CD1c-positive myeloid dendritic cell (primary cell): ENCODE results near the gene FILIP1L.

Source experiments
- DNase-seq: peaks from one replicate; pipeline ENCODE4 v3.0.0-alpha.2; 2016; ENCODE audit errors: extremely low spot score

The FILIP1L gene

DNA sequence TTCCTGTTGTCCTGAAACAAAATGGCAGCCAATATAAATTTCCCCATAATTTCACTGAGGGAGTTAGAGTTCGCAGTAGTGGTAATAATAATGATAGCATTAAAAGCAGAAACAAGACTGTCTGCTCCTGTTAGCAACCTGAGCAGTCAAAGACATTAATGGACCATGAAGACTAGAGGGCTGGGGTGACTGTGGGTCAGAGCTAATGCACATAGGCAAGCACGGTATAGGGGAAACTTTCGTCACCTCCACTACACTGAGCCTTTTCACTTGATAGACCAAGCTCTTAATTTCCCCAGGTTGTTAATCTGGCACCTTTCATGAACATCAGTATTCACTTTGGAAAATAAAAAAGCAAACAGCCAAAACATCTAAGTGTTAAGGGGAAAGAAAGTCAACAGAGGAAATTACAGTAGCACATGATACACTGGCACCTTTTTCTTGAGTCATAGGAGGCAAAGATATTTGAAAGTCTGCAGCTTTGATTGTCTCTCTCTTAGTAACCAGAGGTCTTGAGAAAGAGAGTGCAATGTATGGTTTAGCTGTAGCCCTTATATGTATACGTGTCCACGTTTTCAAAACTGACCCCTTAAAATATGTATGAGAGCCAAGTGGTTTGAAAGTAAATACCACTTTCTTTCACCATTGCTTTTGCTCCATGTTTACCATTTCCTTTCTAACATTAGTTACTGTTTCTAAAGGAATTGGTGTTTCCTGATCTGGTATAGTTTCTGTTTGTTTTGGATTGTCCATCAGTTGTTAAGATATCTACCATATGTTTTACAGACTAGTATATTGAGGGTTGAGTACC, 104.8 kb downstream of the FILIP1L start:
- DNase-seq, result no peak

DNA sequence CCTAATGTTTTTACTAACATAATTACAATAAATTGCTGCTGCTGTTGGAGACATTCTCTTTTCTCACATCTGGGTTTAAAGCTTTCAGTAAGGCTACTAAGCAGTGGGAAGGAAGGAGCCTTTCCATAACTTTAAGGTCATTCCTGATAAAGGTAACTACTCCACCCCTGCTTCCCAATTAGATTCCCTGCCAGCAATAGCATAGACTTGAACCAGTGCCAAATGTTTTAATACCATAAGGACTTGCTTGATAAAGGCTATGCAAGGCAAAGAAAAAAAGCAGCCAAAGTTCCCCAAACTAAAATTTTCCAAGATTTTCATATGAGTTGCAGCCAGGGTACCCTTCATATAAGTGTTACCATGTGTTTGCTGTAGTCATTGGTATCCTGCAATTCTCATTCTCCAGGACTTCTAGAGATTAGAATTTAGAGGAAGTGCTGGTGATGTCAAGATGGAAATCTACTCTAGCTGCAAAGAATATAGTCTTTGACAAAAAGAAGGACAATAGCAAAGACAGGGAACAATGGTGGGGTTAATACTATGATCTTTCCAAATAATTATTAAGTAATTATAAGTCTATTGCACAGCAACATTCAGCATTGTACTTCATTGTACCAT, 106.1 kb downstream of the FILIP1L start:
- no peak for DNase-seq

GRCh38 chr3:100007313-100007712, 107.0 kb downstream of the FILIP1L start:
- no peak for DNase-seq

DNA sequence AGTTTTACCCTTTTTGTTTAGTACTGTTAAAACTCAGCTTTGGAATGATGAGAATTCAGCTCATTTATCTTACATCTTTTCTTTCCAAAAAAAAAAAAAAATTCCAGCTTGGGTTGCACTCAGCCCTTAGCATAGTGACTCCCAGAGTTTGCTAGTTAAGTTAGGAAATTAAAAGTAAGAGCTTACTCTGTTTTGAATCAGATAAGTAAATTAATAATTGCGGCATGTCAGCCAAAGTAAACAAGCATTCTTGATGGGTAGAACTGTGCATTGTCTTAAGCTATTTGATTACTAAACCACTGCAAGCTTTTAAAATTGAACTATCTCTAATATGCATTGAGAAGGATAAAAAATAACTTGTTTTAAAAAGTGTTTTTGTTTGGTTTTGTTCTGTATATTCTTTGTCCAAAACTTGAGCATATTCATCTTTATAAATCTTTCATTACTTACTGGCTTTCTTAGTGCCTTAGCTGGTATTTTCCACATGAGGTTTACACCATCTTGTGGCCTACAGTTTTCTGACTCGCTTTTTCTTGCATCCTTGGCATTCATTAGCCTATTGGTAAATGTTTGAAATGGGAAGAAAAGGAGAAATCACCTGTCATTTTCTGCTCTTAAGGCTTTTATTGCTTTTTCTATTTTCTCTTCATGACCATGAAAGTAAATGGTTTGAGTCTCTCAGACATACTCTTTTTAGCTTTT, 107.6 kb downstream of the FILIP1L start:
- DNase-seq, result no peak

GRCh38 chr3:100005665-100006393, 108.5 kb downstream of the FILIP1L start:
- no peak for DNase-seq

DNA sequence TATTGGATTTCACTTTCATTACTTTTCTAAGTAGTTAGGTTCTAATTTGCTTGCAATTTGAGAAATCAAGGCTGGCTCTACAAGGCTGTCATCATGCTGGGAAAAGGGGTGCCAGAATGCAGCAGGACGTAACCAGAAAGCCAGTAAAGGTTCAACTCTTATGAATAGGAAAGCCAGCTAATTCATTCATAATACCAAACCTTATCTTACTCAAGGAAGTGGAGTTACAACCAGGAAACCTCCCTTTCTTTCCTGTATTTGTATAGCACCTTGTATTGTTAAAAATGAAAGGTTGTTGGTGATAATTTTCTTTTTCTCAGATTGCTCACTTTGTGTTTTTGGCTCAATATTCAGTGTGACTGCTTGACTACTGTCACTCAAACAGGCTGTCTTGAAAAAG, 109.4 kb downstream of the FILIP1L start:
- no peak for DNase-seq

- DNase-seq, result no peak
Observed at GRCh38 chr3:100003609-100004503, 110.4 kb downstream of the FILIP1L start.

GRCh38 chr3:100002599-100003350, 111.5 kb downstream of the FILIP1L start:
- no peak for DNase-seq

DNA sequence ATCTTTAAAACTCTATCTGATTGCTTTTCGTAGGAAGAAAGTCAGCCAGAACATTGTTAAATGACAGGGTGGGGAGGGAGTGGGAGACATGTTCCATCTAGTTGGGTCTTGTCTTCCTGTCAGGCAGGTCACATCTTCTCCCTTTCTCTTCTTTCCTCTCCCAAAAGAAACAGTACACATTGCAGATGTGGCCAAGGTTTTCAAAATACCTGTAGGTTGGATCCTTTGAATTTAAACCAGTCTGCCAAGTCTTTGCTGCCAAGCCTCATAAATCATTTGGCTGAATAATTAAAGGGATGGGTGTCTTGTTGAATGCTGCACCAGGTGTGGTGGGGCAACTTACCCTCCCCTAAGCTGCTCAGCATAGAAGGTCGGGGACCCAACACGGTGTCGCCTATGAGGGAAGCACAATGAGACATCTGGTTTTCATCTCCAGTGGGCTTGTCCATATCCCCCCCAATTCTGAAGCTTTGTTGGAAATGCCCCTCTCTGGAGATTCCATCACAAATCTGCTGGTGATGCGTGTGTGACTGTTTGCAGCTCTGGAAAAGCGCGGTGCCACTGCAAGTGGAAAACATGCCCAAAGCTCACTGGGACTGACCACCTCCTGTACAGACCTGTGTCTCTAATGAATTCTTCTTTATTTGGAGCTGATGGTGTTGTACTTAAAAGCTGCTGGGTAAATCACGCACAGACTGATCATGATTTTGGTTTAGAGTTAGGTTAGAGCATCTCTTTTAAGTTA, 112.6 kb downstream of the FILIP1L start:
- DNase-seq, result no peak

DNA sequence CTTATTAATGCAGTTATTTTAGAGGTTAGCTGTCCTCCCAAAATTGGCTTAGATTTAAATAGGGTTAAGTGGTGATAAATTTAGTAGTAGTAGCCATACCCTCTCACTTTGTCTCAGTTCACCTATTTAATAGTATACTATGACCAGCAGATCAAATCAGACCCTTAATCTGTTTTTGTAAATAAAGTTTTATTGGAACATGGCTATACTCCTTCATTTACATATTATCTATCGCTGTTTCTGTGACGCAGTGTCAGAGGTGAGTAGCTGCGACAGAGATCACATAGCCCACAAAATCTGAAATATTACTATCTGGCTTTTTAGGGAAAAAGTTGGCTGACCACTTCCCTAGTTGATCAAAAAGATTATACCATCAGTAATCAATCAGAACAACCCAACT, 113.2 kb downstream of the FILIP1L start:
- no peak for DNase-seq

DNA sequence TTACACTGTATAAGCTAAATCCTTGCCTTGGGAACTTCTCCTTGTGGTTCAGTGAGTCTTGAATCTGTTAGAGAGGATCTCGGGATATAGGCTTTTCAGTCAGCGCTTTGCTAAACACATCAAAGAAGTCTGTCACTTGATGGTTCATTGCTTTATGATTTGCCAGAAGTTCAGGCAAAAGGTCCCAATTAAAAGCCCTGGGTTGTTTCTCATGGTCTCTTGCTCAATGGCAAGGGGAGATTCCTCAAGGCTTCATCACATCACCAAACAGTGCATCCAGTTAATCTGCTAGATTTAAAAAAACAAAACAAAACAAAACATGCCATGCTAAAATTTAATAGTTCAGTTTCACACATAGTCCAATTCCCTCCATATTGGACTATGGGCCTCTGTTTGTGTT, 114.8 kb downstream of the FILIP1L start:
- no peak for DNase-seq

DNA sequence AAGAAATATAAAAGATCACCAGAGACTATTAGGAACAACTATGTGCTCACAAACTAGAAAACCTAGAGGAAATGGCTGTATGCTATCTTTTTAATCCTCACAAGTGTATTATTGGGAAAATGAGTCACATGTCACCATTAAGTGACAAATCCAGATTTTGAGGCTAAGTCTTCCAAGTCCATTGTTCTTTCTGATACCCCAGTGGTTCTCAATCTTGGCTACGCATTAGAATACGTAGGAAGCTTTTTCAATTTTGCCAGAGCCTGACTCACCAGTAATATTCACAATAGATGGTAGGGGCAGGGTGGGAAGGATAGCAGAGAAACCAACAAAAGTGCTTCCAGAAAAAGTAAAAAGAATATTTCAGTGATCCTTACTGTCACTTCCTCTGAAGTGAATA, 117.0 kb downstream of the FILIP1L start:
- no peak for DNase-seq

DNA sequence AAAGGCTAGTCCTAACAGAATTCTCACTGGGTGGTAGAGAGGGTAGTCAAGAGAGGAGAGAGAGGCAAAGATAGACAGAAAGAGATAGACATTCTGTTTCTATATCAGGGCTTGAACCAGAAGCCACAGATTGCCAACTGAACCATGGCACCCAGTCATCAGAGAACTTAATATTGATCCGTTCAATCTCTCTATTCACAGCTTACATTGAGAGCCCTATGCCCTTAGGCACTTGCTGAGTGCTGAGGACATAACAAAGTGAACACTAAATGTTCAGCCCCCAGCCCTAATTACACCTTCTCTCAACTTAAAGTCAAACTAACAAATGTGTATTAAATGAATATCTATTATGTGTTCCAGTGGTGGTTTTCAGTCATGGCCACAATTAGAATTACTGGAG, 124.1 kb downstream of the FILIP1L start:
- no peak for DNase-seq

DNA sequence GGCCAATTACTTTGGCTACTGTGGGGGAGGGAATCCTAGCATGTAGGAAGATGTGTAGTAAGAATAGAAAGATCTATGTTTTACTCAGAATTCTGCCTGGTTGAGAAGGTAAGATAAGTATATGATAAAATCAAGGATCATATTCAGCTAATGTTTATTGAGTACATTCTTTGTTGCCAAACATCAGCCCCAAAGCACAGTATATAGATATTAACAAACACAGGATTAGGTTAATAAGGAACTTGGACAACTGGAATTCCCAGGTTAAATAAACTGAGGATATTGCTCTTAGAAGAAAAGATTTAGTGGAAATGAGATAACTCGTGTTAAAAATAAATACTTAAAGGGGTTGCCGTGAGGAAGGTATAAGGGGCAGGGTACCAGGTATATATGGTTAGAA, 129.6 kb downstream of the FILIP1L start:
- DNase-seq, result no peak

- no peak for DNase-seq
Observed at GRCh38 chr3:99984139-99984538, 130.2 kb downstream of the FILIP1L start.

DNA sequence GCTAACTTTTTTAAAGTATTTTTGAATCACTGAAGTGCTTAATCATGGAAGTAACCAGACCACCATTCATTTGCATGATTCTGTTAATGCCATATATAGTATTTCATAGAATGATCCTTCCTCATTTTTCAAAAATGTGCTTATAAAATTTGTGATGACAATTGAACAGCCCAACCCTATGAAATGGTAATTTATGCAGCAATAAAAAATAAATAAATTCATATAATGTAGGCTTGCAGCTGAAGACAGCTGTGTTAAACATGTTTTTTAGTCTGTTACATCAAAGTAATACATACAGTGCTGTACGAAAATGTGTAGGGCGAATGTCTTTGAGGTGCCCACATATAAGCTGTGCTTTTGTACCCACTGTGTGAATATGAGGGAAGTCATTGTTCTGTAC, 131.7 kb downstream of the FILIP1L start:
- DNase-seq, result no peak

DNA sequence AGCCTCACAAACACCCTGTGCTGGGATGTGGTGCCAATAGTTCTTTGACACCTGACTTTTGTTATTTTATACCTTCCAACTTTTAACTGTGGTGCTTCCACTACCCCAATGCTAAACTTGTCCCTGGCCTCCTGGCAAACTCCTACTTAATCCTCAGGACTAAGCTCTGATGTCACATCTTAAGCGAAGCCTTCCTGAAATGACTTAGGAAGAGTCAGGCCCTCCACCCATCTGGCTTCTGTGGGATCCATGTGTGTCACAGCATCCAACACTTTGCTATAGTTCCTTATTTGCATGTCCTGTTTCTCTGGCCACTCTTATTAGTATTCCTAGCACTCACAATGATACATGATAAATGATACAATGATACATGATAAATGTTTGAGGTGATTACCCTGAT, 133.2 kb downstream of the FILIP1L start:
- no peak for DNase-seq

DNA sequence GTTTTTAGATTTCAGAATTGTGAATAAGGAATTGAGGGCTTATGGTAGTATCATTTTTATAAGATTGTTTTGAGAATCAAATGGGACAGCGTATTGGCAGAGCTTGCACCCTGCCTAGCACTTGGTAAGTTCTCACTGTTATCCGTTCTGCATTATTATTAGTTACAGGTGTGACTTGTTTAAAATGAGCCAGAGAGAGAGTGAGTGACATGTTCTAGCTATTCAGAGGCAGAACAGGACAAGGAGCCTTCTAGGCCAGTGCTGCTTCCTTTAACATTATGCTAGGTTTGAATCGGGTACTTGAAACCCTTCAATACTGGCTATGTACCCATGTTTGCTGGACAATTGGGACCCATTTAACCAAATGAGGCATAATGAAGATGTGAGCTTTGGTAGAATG, 133.7 kb downstream of the FILIP1L start:
- no peak for DNase-seq

DNA sequence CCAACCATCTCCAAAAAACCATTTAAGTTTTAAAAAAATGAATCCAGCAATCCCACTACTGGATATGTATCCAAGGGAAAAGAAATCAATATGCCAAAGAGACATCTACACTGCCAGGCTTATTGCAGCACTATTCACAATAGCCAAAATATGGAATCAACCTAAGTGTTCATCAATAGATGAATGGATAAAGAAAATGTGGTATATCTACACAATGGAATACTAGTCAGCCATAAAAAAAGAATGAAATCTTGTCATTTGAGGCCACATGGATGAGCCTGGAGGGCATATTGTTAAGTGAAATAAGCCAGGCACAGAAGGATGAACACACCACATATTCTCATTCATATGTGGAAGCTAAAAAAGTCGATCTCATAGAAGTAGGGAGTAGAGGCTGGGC, 136.1 kb downstream of the FILIP1L start:
- DNase-seq, result no peak

GRCh38 chr3:99976584-99976983, 137.7 kb downstream of the FILIP1L start:
- DNase-seq, result no peak
